Measurements from ENCODE around the gene TECR. TPM values are rescaled to one million over a fixed set of nuclear protein-coding genes. Genes with fewer than 3 reads are reported as not detected.
A peak's percentile ranks its signal among the peaks of the same experiment; 100 is the strongest.

Gene TECR
- total and polyA plus RNA-seq, 9 of the 15 experiments (the other 6 are each of a cell fraction or from before 2014, with no cell fraction given) = 29.3 to 211 (median 81.4) TPM

DNA sequence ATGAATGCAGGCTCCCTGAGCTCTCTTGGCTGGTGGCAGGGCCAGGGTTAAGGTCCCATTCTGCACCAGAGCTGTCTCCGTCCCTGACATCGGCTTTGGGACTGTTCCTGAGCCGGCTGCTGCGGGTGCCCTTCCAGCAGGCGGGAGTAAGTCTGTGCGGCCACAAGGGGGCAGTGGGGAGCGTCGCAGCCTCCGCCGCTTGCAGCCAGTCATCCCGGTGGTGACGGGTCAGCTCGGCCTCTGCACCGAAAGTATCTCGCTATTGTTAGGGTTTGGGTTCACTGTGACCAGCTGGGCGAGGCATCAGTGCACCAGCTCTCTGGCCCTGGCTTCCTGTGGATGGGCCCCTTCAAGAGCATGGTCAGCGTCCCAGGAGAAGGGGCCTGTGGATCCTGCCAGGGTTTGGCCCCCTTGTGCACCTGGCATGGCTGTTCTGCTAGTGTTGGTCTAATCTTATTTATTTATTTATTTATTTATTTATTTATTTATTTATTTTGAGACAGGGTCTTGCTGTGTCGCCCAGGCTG lies 27.3 kb downstream of the TECR start (continued):
- TF ChIP-seq IRF2 (CRISPR knock-in tag; IDR thresholded peaks at IDR 0.05) (no peak), MEIS2 (IDR thresholded peaks at IDR 0.05; ENCODE audit: partially characterized antibody) (no peak), CBFB (CRISPR knock-in tag; IDR thresholded peaks at IDR 0.05) (no peak), TCF3 (CRISPR knock-in tag; IDR thresholded peaks at IDR 0.05) (no peak), POLR2A (conservative IDR thresholded peaks at IDR 0.05) (no peak), PML (IDR thresholded peaks at IDR 0.05; ENCODE audit: low read length) (no peak), NR1H2 (CRISPR knock-in tag; IDR thresholded peaks at IDR 0.05) (no peak), KAT7 (CRISPR knock-in tag; IDR thresholded peaks at IDR 0.05; ENCODE audit: borderline replicate concordance) (no peak), ZNF217 (CRISPR knock-in tag; IDR thresholded peaks at IDR 0.05) (no peak), ZNF311 (CRISPR knock-in tag; IDR thresholded peaks at IDR 0.05) (no peak), SAFB2 (IDR thresholded peaks at IDR 0.05; ENCODE audit: borderline replicate concordance, low read depth, low read length, severe bottlenecking) (no peak), HMG20B (CRISPR knock-in tag; IDR thresholded peaks at IDR 0.05) (no peak), MTA2 (IDR thresholded peaks at IDR 0.05; ENCODE audit: low read depth) (no peak), KLF10 (CRISPR knock-in tag; IDR thresholded peaks at IDR 0.05) (no peak), FOXM1 (IDR thresholded peaks at IDR 0.05; ENCODE audit: low read depth) (no peak), FOXM1 (CRISPR knock-in tag; IDR thresholded peaks at IDR 0.05; ENCODE audit: low read depth) (no peak), HOXB6 (CRISPR knock-in tag; IDR thresholded peaks at IDR 0.05; ENCODE audit: borderline replicate concordance) (no peak), SMARCA4 (IDR thresholded peaks at IDR 0.05) (peak; percentile 35; the same call in 1 of the 2 replicates), HMGN3 (IDR thresholded peaks at IDR 0.05; ENCODE audit: borderline replicate concordance, extremely low read depth, insufficient read length, low read depth, low read length) (no peak)
- TF ChIP-seq, protein P1, sequence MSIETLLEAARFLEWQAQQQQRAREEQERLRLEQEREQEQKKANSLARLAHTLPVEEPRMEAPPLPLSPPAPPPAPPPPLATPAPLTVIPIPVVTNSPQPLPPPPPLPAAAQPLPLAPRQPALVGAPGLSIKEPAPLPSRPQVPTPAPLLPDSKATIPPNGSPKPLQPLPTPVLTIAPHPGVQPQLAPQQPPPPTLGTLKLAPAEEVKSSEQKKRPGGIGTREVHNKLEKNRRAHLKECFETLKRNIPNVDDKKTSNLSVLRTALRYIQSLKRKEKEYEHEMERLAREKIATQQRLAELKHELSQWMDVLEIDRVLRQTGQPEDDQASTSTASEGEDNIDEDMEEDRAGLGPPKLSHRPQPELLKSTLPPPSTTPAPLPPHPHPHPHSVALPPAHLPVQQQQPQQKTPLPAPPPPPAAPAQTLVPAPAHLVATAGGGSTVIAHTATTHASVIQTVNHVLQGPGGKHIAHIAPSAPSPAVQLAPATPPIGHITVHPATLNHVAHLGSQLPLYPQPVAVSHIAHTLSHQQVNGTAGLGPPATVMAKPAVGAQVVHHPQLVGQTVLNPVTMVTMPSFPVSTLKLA (conservative IDR thresholded peaks at IDR 0.05) = no peak
- TF ChIP-seq, protein P2, sequence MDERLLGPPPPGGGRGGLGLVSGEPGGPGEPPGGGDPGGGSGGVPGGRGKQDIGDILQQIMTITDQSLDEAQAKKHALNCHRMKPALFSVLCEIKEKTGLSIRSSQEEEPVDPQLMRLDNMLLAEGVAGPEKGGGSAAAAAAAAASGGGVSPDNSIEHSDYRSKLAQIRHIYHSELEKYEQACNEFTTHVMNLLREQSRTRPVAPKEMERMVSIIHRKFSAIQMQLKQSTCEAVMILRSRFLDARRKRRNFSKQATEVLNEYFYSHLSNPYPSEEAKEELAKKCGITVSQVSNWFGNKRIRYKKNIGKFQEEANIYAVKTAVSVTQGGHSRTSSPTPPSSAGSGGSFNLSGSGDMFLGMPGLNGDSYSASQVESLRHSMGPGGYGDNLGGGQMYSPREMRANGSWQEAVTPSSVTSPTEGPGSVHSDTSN (CRISPR knock-in tag; IDR thresholded peaks at IDR 0.05; ENCODE audit: low read depth) = no peak
- TF ChIP-seq, protein P2 (tag; conservative IDR thresholded peaks at IDR 0.05; ENCODE audit: low read depth) = no peak
- TF ChIP-seq, protein P3, sequence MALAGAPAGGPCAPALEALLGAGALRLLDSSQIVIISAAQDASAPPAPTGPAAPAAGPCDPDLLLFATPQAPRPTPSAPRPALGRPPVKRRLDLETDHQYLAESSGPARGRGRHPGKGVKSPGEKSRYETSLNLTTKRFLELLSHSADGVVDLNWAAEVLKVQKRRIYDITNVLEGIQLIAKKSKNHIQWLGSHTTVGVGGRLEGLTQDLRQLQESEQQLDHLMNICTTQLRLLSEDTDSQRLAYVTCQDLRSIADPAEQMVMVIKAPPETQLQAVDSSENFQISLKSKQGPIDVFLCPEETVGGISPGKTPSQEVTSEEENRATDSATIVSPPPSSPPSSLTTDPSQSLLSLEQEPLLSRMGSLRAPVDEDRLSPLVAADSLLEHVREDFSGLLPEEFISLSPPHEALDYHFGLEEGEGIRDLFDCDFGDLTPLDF (CRISPR knock-in tag; IDR thresholded peaks at IDR 0.05) = no peak
